Stimulated activated CD8-positive, alpha-beta memory T cell treated with anti-CD3 and anti-CD28 coated beads, Interleukin-7, amount 100 ng/mL, for 48 hours (primary cell): Measurements from ENCODE around the gene OSR1.
"Not testable (repeated sequence)": the region's sequence is repeated elsewhere in the genome, so short reads cannot be mapped to it uniquely, and the experiment has no call there.

Source experiments
- DNase-seq, 2 donors: peaks; one replicate each; pipeline ENCODE4 v3.0.0-alpha.2; 2020; ENCODE audit warnings: low read depth in 1 of 2; ENCODE audit errors: extremely low read depth in 1 of 2

Gene OSR1

DNA sequence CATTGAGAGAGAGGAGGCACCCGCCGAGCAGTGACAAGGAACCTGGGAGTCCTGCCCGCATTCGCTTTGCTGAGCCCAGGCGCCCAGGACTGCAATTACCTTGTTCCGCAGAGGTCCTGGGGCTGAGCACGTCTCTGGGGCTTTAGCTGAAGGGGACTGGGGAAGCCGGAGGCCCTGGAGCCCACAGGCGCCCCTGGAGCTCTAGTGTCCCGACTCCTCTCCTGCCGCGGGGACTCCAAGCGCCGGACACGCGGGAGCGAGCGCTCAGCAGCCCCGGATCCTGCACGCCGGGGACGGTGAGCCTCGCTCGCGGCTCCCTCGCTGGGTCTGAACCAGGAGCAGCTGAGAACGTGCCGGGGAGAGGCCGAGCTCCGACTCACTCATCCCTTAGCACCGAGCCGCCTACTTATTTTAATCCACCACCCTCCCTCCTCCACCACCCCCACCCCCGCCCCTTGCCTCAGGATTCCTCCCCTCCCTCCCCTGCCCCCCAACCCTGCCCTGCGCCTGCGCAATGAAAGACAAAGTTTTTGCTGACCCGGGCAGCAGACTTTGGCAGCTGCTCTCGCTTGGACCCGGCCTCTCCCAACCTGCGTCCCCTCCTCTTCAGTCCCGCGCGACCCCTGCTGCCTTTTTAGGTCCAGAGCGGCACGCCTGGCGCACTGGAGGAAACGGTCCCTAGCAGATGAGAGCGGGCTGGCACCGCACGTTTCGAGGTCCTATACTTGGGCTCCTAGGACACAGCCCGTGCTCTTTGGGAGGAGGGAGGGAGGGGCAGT, at the start of gene OSR1:
Gene OSR1, minus strand, starts transcription at position 382 of the 779 bp plus-strand sequence. CDS start 4,818 bp downstream, outside the sequence.
- no peak for DNase-seq

DNA sequence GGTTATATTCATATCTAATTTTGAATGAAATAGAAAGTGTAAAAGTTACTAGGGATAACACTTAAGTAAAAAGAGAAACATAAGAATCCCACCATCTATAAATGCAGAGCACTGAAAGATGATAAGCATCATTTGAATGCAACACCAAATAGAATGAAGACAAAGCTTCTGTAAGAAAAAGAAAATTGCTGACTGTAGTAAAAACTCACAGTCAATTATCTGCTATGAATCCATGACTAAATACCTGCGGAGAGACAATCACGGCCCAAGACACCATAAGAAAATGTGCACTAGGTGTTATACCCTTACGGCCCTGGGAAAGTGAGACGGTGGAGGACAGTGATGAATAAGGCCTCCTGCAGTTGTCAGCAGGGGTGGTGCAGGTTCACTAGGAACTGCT, 45.4 kb upstream of the OSR1 start:
- no peak for DNase-seq

DNA sequence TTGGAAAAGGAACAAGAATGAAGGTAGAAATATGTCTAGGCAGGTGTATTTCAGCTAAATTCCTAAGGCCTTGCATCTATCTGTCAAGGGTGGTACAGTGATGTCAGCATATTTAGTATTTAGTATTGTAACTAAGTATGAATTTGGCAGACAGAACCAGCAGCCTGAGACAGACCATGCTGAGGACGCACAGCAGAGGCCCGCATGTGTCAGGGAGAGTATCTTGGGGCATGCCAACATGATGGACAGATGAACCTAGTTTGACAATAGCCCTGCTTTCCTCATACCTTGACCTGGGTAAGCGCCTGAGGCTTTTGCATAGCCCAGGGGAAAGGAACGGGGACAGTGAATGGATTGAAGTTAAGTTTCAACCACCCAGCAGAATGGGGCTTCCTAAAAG, 33.8 kb upstream of the OSR1 start:
- no peak for DNase-seq

DNA sequence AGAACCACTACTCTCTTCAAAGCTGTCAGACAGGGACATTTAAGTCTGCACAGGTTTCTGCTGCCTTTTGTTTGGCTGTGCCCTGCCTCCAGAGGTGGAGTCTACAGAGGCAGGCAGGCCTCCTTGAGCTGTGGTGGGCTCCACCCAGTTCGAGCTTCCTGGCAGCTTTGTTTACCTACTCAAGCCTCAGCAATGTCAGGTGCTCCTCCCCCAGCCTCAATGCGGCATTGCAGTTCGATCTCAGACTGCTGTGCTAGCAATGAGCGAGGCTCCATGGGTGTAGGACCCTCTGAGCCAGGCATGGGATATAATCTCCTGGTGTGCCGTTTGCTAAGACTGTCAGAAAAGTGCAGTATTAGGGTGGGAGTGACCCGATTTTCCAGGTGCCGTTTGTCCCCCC, 31.0 kb upstream of the OSR1 start:
- DNase-seq, result not testable (repeated sequence)

DNA sequence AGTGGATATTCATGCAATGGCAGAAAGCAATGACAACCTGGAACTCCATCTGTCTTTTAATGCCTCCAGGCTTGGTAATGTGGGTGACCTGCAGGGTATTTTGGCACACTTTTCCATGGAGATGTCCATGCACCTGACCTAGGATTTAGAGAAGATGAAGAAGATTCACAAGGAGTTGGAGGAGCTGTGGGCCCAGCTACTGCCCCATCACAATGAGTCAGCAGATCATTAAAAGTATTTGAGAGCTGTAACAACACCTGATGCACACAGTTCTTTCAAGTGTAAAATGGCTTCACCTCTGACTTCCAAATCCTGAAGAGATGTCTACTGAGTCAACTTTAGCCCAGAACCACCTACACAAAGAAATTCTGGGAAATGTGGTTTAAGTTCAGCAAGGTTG, 22.1 kb upstream of the OSR1 start:
- no peak for DNase-seq

DNA sequence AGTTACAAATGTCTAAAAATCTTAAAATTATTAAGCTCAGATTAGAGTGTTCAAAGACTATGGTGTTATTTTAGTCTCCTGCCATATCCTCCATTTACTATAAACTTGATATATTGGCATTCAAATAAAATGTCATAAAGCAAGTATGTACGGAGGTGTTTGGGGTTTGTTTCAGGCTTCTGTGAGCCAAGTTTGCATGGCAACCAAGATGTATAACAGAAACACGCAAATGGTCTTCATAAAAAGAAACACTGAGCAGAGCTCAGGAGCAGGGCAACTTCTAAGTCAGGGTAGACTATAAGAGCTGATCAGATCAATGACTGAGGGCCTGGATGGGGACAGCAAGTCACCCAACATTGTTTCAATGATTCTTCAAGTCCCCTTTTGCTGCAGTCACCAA, 20.5 kb upstream of the OSR1 start:
- no peak for DNase-seq

DNA sequence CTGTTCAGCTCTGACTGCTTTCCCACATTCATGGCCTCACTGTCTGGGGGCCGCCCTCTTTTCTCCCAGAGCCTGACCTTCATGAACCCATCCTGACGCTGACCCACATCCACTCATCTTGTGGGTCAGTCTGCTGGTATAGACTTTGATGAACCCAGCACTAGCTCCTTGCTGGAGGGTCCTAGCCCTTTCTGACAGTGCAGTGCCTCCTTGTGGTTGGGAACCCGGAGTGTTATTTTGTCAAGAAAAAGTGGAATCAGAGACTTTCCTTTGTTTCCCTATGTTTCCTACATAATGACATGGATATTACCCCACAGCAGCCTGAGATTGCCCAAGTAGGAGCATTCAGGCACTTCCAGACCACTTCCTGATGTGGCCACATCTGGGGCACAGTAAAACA, 19.3 kb upstream of the OSR1 start:
- DNase-seq, result no peak

DNA sequence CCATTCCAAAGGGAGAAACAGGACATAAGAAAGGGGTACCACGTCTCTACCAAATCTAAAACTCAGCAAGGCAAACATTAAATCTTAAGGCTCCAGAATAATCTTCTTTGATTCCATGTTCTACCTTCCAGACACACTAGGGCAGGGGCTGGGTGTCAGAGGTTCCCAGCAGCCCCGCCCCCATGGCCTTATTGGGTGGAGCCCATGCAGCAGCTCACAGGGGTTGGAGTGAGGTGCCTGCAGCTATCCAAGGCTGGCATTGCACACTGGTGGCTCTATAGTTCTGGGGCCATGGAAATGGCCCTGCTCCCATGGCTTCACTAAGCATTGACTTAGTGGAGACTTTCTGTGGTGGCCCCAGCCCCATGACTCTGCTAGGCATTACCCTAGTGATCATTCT, 14.9 kb upstream of the OSR1 start:
- no peak for DNase-seq

DNA sequence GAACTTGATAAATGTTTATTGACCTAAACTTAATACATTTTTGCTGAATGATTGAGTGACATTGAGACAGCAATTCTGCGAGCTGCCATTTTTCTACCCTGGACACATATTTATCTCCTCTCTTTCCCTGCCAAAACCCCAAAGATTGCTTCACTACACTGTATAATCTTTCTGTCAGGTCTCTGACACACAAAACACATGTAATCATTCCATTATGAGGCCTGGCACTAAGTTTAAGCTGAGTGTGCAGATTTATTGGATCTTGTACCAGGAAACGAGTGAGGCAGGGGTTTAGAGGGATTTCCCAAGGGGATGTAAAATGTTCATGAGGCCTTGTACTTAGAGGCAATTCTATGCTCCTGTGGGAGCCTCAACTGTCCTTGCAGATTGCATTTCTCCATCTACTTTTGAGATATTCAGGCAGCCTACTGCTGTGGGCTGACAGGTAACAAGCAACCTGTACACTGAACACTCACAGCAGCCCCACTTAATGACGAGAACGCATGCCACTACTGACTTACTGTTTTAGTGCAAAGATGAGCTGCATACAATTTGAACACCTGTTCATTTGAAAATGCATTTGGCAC, 13.7 kb upstream of the OSR1 start:
- no peak for DNase-seq

DNA sequence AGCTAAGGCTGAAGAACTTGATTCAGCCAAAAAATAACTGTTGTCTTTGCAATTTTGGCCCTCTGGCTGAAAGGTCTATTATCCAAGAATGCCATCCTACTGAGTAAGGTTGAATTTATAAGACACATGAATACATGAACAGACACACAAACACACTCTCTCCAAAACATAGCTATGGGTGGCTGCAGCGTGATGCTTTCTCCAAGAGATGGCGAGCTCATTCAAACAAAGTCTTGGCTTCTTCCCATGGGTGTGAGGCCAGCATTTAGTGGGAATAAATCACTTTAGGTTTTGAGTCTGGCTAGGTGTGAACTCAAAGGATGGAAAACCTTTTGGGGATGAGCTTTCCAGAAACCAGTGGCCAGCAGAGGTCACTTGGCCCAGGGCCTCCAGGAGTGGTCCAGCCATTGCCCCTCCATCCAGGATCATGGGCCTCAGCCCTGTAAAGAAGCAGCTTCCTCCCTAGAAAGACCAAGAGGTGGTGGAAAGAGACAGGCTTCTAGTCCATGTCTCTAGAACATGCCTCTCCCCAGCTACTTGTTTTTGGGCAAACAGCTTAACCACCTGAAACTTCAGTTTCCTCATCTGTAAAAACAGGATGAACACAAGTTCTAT, 11.0 kb upstream of the OSR1 start:
- no peak for DNase-seq

DNA sequence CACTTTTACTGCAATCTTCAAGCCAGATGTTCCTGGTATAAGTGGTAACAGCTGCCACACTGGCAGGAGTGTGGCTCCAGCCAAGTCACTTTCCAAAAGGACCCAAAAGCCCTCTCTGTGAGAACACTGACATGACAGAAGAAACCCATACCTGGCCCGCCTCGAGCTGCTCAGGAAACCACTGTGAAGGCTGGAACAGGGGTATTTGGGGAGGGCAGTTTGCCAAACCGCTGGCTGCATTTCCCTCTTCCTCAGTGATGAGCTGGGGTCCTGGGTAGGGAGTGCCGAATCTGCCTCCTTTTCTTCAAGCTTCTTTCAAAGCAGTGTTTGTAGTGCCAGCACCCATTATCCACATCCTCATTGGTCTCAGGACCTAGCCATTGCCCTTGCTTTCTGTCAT, 10.3 kb upstream of the OSR1 start:
- DNase-seq, result no peak

DNA sequence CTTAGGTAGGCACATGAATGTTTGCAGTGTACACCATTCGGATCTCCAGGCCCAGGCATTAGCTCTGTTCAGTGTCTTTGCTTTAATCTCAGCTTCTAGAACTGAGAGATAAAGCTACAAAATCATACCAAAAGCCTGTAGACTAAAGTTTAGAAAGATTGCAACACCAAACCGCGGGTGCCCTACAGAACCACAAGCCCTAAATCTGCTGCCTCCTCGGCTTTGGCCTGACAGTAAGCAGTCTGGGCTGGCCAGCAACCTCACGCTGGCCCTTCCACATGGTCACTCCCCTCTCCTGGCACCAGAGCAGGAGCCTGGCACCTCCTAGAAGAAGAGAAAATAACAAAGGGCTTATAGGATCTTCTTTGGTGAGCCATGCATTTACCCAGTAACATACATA, 8.9 kb upstream of the OSR1 start:
- DNase-seq, result no peak

DNA sequence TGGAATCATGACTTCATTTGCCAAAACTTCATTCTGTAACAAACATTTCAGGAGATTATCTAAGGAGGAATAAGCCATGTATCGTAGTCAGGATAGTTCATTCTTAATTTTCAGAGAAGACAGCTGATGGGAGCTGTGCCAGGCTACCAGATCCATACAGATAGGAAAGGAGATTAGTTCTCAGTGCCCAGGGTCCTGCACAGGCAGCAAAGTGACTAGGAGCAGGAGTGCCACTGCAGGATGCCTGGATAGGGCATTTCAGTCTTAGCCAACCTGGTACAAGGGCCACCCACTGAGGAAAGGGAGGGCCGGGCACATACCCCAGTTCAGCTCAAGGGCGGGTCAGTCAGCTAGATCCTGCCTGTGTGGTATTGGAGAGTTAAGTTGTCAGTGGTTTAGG, 6.7 kb upstream of the OSR1 start:
- no peak for DNase-seq

DNA sequence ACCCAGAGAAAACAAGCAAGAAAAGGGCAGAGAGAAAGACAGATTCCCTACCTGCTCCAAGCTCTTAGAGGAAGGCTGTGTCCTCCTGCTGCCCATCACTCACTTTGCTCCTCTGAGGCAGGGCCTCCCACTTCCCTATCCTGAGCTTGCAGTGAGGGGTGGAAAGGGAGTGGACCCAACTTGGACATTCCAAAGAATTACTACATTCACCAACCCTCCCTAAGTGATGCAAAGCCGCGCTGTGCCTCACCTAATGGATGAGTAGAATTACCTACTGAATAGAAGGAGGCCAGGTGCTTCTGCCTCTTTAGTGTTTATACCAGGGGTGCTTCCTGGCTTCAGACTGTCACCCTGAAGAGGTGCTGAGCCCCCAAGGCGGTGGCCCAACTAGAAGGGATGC, 5.6 kb upstream of the OSR1 start:
- no peak for DNase-seq

DNA sequence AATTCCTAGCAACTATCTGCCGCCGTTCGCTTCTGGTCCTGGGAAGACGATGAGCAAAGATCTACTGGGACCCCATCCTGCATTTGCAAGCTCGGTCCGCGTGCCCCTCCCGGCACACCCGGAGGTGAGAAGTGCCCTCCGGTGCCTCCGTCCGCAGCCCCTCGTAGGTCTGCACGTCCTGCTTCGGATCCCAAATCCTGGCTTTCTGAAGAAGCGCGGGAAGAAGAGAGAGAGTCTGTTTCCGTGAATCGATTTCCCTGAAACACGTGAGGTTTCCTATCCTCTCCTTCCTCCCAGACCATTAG, 5.0 kb upstream of the OSR1 start:
- DNase-seq, result no peak

DNA sequence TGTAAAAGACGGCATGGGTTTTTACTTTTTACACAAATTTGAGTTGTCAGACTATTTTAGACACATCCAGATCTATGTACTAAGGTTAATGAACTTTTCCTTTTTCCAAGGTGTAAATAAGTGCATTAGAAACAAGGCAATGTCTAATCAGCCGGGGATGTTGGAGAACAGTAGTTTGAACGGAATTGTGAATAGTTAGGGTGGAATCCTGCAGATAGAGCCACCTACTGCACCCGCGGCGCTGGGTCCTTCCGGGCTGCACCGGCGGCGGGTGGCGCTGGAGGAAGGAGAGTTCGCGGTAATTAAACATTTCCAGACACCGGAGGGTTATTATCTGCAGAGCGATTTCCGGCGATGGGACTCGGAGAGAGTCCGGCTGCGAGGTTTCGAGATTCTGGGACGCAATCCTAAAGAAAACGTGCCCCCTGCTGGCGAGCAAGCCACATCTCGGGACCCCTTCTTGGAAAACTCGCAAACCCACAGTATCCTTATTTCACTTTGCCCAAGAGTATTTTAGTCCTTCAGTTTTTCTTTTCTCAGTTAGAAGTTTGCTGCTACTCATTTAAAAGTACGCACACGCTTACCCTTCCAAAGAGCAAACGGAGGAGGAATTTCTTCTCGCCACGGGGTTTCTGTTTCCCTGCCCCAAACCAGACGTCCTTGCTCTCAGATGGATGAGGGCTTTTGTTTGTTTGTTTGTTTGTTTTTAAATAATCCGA, 4.5 kb upstream of the OSR1 start:
- DNase-seq, result no peak

DNA sequence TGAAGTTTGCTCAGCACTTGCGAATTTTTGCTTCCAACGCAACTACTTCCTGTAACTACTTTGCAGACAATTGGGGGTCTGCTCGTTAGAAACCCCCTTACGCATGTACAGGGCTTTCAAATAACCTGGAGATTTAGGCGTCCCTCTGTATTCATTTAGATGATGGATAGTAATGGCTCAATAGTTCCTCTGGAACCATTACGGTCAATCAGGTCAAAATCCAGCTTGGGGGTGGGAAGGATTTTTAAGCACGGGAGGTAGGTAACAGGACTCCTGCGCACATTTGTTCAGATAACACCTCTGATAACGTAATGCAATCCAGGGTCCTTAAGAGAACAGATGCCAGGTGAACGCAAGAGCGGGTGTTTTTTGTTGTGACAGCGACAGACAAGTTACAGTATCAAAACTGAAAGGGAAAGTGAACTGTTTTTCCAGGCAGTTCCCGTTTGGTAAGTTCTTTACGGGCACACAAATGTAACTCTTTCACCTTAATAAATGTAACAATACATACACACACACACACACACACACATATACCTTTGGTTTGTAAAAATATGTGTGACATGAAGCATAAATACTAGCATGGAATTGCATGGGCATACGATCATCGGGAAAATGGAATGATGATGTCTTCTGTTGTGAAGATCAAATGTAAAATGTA, 3.8 kb upstream of the OSR1 start:
- no peak for DNase-seq

DNA sequence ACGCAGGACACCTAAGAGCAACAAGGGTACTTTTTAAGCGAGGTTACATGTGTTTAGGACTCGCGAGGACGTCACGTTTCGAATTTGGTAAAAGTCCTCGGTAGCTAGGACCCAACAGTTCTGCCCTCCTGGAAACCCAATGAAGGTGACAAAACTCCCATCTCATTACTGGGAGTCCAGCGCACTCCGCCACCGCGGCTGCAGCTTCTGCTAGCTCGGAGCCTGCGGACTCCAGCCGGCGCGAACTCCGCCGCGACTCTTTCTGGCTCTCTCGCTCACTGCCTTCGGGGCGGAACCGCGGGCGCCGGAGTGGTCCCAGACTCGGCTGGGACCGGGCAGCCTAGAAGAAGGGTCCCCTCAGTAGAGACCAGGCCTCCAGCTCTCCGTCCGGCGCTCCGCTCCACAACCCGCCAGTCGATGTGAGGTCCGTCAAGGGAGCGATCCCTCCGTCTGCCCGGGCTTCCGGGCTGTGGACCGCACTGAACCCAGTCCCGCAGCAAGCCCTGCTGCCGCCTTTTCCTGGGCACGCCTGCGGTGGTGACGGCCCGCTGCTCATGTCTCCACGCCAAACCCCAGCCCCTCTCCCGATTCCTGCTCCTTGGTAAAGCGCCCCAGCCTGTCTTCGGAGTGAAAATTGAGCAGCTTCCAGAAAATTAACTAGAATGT, 3.0 kb upstream of the OSR1 start:
- DNase-seq, result no peak

DNA sequence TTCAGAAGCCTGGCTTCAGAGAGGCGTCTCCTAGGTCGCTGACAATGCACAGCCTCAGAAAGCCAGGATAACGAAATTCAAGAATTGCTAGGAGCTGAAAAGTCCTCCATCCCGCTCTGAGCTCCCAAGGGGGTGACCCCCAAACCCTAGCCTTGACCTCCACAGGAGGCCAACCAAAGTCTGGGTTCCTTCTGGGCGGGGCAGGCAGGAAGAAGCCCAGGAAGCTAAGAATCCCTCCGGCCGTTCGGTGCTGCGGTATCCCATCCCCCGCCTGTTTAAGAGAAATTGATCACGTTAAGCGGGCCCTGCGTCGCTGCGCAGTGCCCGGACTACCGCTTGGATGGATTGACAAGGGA, 2.5 kb upstream of the OSR1 start:
- DNase-seq, result no peak

DNA sequence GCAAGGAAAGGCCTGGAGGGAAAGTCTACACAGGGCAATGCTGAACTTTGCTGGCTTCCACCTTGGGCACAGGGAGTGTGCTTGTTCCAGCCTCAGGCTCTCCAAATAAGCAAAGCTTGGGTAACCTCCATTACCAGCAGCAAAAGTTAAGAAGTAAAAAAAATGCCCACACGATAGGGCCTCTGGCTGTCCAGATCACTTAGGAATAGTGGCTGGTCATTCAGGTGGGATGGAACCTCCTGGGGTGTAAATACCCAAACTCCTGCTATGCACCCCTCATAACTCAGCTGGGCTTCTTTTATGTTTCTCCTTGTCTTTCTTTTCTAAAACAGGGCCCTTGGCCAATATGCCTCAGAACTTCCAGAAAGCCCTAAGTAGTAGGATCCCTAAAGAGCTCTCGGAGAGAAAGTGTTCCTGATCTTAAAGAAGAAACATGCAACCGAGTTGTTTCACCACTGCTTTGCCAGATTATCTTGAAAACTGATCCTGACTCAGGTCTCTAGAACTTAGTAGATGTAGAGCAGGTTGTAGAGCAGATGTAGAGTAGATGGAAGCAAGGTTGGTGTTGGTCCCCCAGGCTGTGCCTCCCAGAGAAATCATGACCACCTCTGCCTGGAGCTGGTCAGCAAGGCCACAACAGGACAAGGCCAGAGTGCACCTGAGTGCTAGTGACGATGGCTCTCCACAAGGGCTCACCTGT, 2.0 kb upstream of the OSR1 start:
- no peak for DNase-seq
